NCI-H1048 (cell line): ENCODE results near the gene SLC16A10.
"Not testable (repeated sequence)": the region's sequence is repeated elsewhere in the genome, so short reads cannot be mapped to it uniquely, and the experiment has no call there.

Experiments
- DNase-seq: peaks from one replicate; lab custom pipeline; 2025; lab: John Stamatoyannopoulos, UW

The SLC16A10 gene

GRCh38 chr6:111220383-111221031, 133.2 kb downstream of the SLC16A10 start:
- no peak for DNase-seq

- no peak for DNase-seq
Measured at GRCh38 chr6:111221804-111222203, 134.5 kb downstream of the SLC16A10 start.

GRCh38 chr6:111222341-111222740, 135.0 kb downstream of the SLC16A10 start:
- DNase-seq = no peak

GRCh38 chr6:111228094-111228493, 140.8 kb downstream of the SLC16A10 start:
- no peak for DNase-seq

- no peak for DNase-seq
Measured at GRCh38 chr6:111230351-111231089, 143.2 kb downstream of the SLC16A10 start.

GRCh38 chr6:111231090-111231459, 143.8 kb downstream of the SLC16A10 start:
- no peak for DNase-seq

GRCh38 chr6:111237852-111238251, 150.5 kb downstream of the SLC16A10 start:
- no peak for DNase-seq

GRCh38 chr6:111238464-111239119, 151.3 kb downstream of the SLC16A10 start:
- DNase-seq = no peak

GRCh38 chr6:111239461-111239860, 152.2 kb downstream of the SLC16A10 start:
- no peak for DNase-seq

- no peak for DNase-seq
Measured at GRCh38 chr6:111242452-111242851, 155.1 kb downstream of the SLC16A10 start.

GRCh38 chr6:111243095-111243494, 155.8 kb downstream of the SLC16A10 start:
- no peak for DNase-seq

GRCh38 chr6:111248789-111249188, 161.5 kb downstream of the SLC16A10 start:
- DNase-seq = no peak

GRCh38 chr6:111250791-111251354, 163.6 kb downstream of the SLC16A10 start:
- DNase-seq = no peak

GRCh38 chr6:111252726-111253125, 165.4 kb downstream of the SLC16A10 start:
- no peak for DNase-seq

GRCh38 chr6:111254004-111254778, 166.9 kb downstream of the SLC16A10 start:
- DNase-seq = no peak

- no peak for DNase-seq
Measured at GRCh38 chr6:111254779-111255166, 167.5 kb downstream of the SLC16A10 start.

- not testable (repeated sequence) for DNase-seq
Measured at GRCh38 chr6:111255838-111256237, 168.5 kb downstream of the SLC16A10 start.

GRCh38 chr6:111256646-111257045, 169.3 kb downstream of the SLC16A10 start:
- DNase-seq = no peak

GRCh38 chr6:111258010-111258409, 170.7 kb downstream of the SLC16A10 start:
- no peak for DNase-seq

GRCh38 chr6:111258615-111259088, 171.3 kb downstream of the SLC16A10 start:
- no peak for DNase-seq

GRCh38 chr6:111259089-111259831, 172.0 kb downstream of the SLC16A10 start:
- peak; percentile 98 for DNase-seq
